Endothelial cell (in vitro differentiated cells): ENCODE data around the gene PARVB. TPM values are rescaled to one million over a fixed set of nuclear protein-coding genes. Genes with fewer than 3 reads are reported as not detected.

Experiments used
- DNase-seq: peaks from one replicate; pipeline ENCODE4 v3.0.0; 2021; ENCODE audit warnings: low spot score
- H3K27ac Mint-ChIP-seq: one replicate; pipeline ENCODE4 v1.8.0; 2021; ENCODE audit warnings: mixed read lengths, inconsistent platforms; ENCODE audit not compliant: unreplicated experiment
- H3K27me3 Mint-ChIP-seq: one replicate; pipeline ENCODE4 v1.8.0; 2021; ENCODE audit warnings: mild to moderate bottlenecking, moderate library complexity, mixed read lengths, inconsistent platforms; ENCODE audit not compliant: unreplicated experiment
- H3K36me3 Mint-ChIP-seq: one replicate; pipeline ENCODE4 v1.8.0; 2021; ENCODE audit warnings: mild to moderate bottlenecking, low read depth, mixed read lengths, inconsistent platforms; ENCODE audit not compliant: unreplicated experiment
- H3K4me1 Mint-ChIP-seq: one replicate; pipeline ENCODE4 v1.8.0; 2021; ENCODE audit warnings: mild to moderate bottlenecking, mixed read lengths, inconsistent platforms; ENCODE audit not compliant: unreplicated experiment
- H3K4me3 Mint-ChIP-seq: one replicate; pipeline ENCODE4 v1.8.0; 2021; ENCODE audit warnings: mild to moderate bottlenecking, mixed read lengths, inconsistent platforms; ENCODE audit not compliant: unreplicated experiment
- H3K9me3 Mint-ChIP-seq: one replicate; pipeline ENCODE4 v1.8.0; 2021; ENCODE audit warnings: mixed read lengths, inconsistent platforms; ENCODE audit not compliant: unreplicated experiment
- CTCF ChIP-seq: fragments of 200-600 bp; sonication (generic); IDR thresholded peaks from one replicate; pipeline ENCODE4 v1.5.0; 2021; ENCODE audit warnings: antibody characterized with exemption; ENCODE audit not compliant: unreplicated experiment
- total RNA-seq: library from RNA; stranded (reverse); fragmentation: NEBNext Ultra II Directional; extraction: Animal tissue kit (Norgen Biotek cat#: 25700); gene quantifications from one replicate; pipeline ENCODE4 v1.2.1, GENCODE V29; 2021; ENCODE audit not compliant: unreplicated experiment

The PARVB gene
- total RNA-seq, 1 donor from 2014 or later, result 105 TPM

GRCh38 chr22:44196731-44197131 is 172.6 kb downstream of the PARVB start:
- H3K36me3 Mint-ChIP-seq, result no peaks in the 10 kb centered on the region
- H3K27me3 Mint-ChIP-seq, result peaks cover 1% of the 10 kb centered on the region
- H3K27ac Mint-ChIP-seq, result no peak overlapping the region
- no peaks in the 10 kb centered on the region for H3K9me3 Mint-ChIP-seq
- no peaks in the 10 kb centered on the region for H3K4me1 Mint-ChIP-seq
- H3K4me3 Mint-ChIP-seq, result no peak overlapping the region
- TF ChIP-seq CTCF, result no peak
- no peak for DNase-seq

- no peaks in the 10 kb centered on the region for H3K9me3 Mint-ChIP-seq
- peaks cover 1% of the 10 kb centered on the region for H3K27me3 Mint-ChIP-seq
- TF ChIP-seq CTCF, result no peak
- no peak for DNase-seq
- H3K4me3 Mint-ChIP-seq, result no peak overlapping the region
- H3K36me3 Mint-ChIP-seq, result no peaks in the 10 kb centered on the region
- no peak overlapping the region for H3K27ac Mint-ChIP-seq
- no peaks in the 10 kb centered on the region for H3K4me1 Mint-ChIP-seq
Measured at GRCh38 chr22:44197271-44197670, 173.2 kb downstream of the PARVB start.

GRCh38 chr22:44199164-44199563 is 175.1 kb downstream of the PARVB start:
- no peak for TF ChIP-seq CTCF
- no peaks in the 10 kb centered on the region for H3K9me3 Mint-ChIP-seq
- no peak for DNase-seq
- no peaks in the 10 kb centered on the region for H3K36me3 Mint-ChIP-seq
- H3K27ac Mint-ChIP-seq, result no peak overlapping the region
- no peaks in the 10 kb centered on the region for H3K4me1 Mint-ChIP-seq
- H3K4me3 Mint-ChIP-seq, result no peak overlapping the region
- peaks cover 1% of the 10 kb centered on the region for H3K27me3 Mint-ChIP-seq

- H3K4me3 Mint-ChIP-seq, result no peak overlapping the region
- H3K27me3 Mint-ChIP-seq, result peaks cover 4% of the 10 kb centered on the region
- H3K27ac Mint-ChIP-seq, result no peak overlapping the region
- no peaks in the 10 kb centered on the region for H3K9me3 Mint-ChIP-seq
- no peaks in the 10 kb centered on the region for H3K4me1 Mint-ChIP-seq
- no peak for TF ChIP-seq CTCF
- no peaks in the 10 kb centered on the region for H3K36me3 Mint-ChIP-seq
- no peak for DNase-seq
Measured at GRCh38 chr22:44199866-44200265, 175.8 kb downstream of the PARVB start.

- no peak overlapping the region for H3K27ac Mint-ChIP-seq
- no peak for TF ChIP-seq CTCF
- no peaks in the 10 kb centered on the region for H3K4me1 Mint-ChIP-seq
- H3K4me3 Mint-ChIP-seq, result no peak overlapping the region
- no peaks in the 10 kb centered on the region for H3K36me3 Mint-ChIP-seq
- no peak for DNase-seq
- peaks cover 6% of the 10 kb centered on the region for H3K27me3 Mint-ChIP-seq
- no peaks in the 10 kb centered on the region for H3K9me3 Mint-ChIP-seq
Measured at GRCh38 chr22:44200451-44200850, 176.3 kb downstream of the PARVB start.
